ENCODE measurements around the gene THSD7A. TPM values are rescaled to one million over a fixed set of nuclear protein-coding genes. Genes with fewer than 3 reads are reported as not detected.

THSD7A gene
- total and polyA plus RNA-seq, 2 of the 4 experiments (the other 2 are of a cell fraction), result 0.02 to 0.18 TPM

DNA sequence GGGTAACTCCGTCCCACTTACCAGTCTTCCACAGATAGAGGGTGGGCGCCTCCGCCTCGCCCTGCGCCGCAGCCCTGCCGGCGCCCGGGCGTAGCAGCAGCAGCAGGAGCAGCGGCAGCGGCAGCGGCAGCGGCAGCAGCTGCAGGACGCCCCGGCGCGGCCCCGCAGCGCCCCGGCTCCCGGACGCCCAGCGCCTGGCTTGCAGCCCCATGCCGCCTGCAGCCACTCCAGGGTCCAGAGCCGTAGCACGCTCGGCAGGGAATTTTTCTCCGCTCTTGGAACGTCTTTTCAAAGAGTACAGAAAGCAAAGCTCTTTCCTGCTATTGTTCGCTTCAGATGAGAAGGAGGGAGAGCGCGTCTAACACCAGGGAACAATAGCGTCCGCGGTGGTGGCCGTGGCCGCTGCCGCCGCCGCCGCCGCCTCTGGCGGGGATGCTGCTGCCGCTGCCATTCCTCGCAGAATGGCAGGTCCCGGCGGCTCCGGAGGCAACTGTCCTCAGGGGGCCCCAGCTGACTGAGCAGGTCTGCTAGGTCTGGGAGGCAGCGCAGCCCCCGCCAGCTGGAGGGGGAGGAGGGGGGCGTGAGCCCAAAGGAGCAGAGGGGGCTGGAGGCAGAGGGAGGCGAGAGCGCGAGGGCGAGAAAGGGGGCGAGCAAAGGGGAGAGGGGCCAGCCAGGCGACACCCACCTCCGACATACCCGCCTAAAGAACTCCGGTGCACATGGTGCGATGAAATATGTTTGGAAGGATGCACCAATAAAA is at the start of gene THSD7A (continued):
- TF ChIP-seq ELK1 (IDR thresholded peaks at IDR 0.05; ENCODE audit: borderline replicate concordance, low read depth, low read length) (no peak), RFX5 (IDR thresholded peaks at IDR 0.05; ENCODE audit: low read depth, low read length) (no peak), CHD1 (IDR thresholded peaks at IDR 0.05; ENCODE audit: low read depth, low read length) (no peak), RAD21 (IDR thresholded peaks at IDR 0.05; ENCODE audit: low read length) (no peak), MAFK (IDR thresholded peaks at IDR 0.05; ENCODE audit: low read depth, low read length) (no peak), CEBPB (IDR thresholded peaks at IDR 0.05; ENCODE audit: low read depth, low read length) (no peak), MAZ (IDR thresholded peaks at IDR 0.05; ENCODE audit: borderline replicate concordance, low read depth, low read length) (no peak), MXI1 (IDR thresholded peaks at IDR 0.05; ENCODE audit: borderline replicate concordance, low read depth, low read length) (no peak)

Measured in IMR-90 (cell line).